Osteocyte (in vitro differentiated cells): Measurements from ENCODE around the gene TNF. TPM values are rescaled to one million over a fixed set of nuclear protein-coding genes. Genes with fewer than 3 reads are reported as not detected.

Experiments used
- DNase-seq: peaks from one replicate; pipeline ENCODE4 v3.0.0; 2021; ENCODE audit warnings: mixed read lengths; ENCODE audit not compliant: unreplicated experiment; ENCODE audit errors: extremely low spot score
- H3K27ac Mint-ChIP-seq: one replicate; pipeline ENCODE4 v1.8.0; 2021; ENCODE audit warnings: mild to moderate bottlenecking, mixed read lengths; ENCODE audit not compliant: unreplicated experiment
- H3K27me3 Mint-ChIP-seq: one replicate; pipeline ENCODE4 v1.8.0; 2021; ENCODE audit warnings: mixed read lengths; ENCODE audit not compliant: unreplicated experiment
- H3K36me3 Mint-ChIP-seq: one replicate; pipeline ENCODE4 v1.8.0; 2021; ENCODE audit warnings: mixed read lengths; ENCODE audit not compliant: unreplicated experiment
- H3K4me1 Mint-ChIP-seq: one replicate; pipeline ENCODE4 v1.8.0; 2021; ENCODE audit warnings: mixed read lengths; ENCODE audit not compliant: unreplicated experiment
- H3K4me3 Mint-ChIP-seq: one replicate; pipeline ENCODE4 v1.8.0; 2021; ENCODE audit warnings: mild to moderate bottlenecking, moderate library complexity, mixed read lengths; ENCODE audit not compliant: unreplicated experiment
- H3K9me3 Mint-ChIP-seq: one replicate; pipeline ENCODE4 v1.8.0; 2021; ENCODE audit warnings: mixed read lengths; ENCODE audit not compliant: unreplicated experiment
- CTCF ChIP-seq: fragments of 200-600 bp; sonication (generic); IDR thresholded peaks from 2 replicates; pipeline ENCODE4 v1.5.0; 2021; ENCODE audit warnings: antibody characterized with exemption, mild to moderate bottlenecking, moderate library complexity
- total RNA-seq: library from RNA; stranded (reverse); gene quantifications from 2 replicates; pipeline ENCODE4 v1.2.1, GENCODE V29; 2021

The TNF gene
- total RNA-seq, 1 donor from 2014 or later, result not detected

- Mint-ChIP-seq H3K27me3 (no peaks in the 10 kb centered on the region), H3K4me1 (peaks cover 16% of the 10 kb centered on the region), H3K9me3 (no peaks in the 10 kb centered on the region), H3K4me3 (no peak overlapping the region), H3K27ac (no peak overlapping the region), H3K36me3 (no peaks in the 10 kb centered on the region)
- DNase-seq, result no peak
- TF ChIP-seq CTCF, result no peak
Measured at GRCh38 chr6:31576897-31577578, 1.7 kb downstream of the TNF start.

GRCh38 chr6:31577579-31577966 is 2.2 kb downstream of the TNF start:
- DNase-seq, result no peak
- peaks cover 16% of the 10 kb centered on the region for H3K4me1 Mint-ChIP-seq

GRCh38 chr6:31578184-31579118 is 3.1 kb downstream of the TNF start:
- TF ChIP-seq CTCF, result no peak
- Mint-ChIP-seq H3K9me3 (no peaks in the 10 kb centered on the region), H3K27ac (no peak overlapping the region), H3K4me1 (peaks cover 16% of the 10 kb centered on the region), H3K27me3 (no peaks in the 10 kb centered on the region), H3K4me3 (no peak overlapping the region), H3K36me3 (no peaks in the 10 kb centered on the region)
- DNase-seq, result no peak

More at GRCh38 chr6:31577579-31577966, 2.2 kb downstream of the TNF start:
- TF ChIP-seq CTCF, result no peak
- no peak overlapping the region for H3K27ac Mint-ChIP-seq
- H3K4me3 Mint-ChIP-seq, result no peak overlapping the region
- no peaks in the 10 kb centered on the region for H3K36me3 Mint-ChIP-seq
- no peaks in the 10 kb centered on the region for H3K27me3 Mint-ChIP-seq
- H3K9me3 Mint-ChIP-seq, result no peaks in the 10 kb centered on the region

GRCh38 chr6:31579119-31579505 is 3.7 kb downstream of the TNF start:
- TF ChIP-seq CTCF, result no peak
- Mint-ChIP-seq H3K27ac (no peak overlapping the region), H3K27me3 (no peaks in the 10 kb centered on the region), H3K4me3 (no peak overlapping the region), H3K9me3 (no peaks in the 10 kb centered on the region), H3K36me3 (no peaks in the 10 kb centered on the region), H3K4me1 (peaks cover 16% of the 10 kb centered on the region)
- DNase-seq, result no peak
